Medulla oblongata (tissue), 1 donor: Measurements from ENCODE around the gene ERG28.
"Not testable (repeated sequence)": the region's sequence is repeated elsewhere in the genome, so short reads cannot be mapped to it uniquely, and the experiment has no call there.

Experiments
- DNase-seq: peaks from one replicate; pipeline ENCODE4 v3.0.0-alpha.2; 2015; ENCODE audit errors: extremely low spot score

Gene ERG28

DNA sequence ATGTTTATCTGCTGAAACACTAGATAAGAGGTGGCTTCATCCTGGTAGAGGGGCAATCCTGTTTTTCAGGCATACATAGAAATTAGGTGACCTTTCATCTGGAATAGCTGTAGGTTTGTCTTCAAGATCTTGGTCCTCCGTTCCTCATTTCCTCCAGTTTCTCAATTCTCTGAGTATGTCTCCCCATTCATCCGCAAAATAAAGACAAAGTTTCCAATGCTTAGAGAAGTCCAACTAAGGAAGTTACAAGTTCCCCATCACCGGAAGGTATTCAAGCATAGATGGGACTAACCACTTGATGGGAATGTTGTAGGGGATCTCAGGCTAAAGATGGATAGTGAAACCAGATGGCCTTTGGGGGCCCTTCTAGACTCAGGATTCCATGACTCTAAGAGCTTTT, 34.3 kb downstream of the ERG28 start:
- no peak for DNase-seq

DNA sequence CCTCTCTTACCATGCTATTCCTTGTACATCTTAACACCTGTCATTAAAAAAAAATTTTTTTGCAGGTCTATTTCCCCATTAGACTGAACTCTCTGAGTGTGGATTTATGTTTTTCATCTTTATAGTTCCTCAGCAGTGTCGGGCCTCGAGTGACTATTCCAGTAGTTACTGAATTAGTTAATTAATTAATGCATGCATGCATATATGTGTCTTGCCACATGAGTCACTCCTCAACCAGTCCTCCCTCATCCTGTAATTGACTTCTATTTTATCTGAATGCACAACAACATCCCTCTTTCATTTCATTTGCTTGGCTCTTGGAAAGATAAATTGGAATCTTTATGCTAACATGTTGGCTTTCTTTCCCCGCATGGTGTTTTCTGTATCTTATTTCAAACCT, 35.6 kb downstream of the ERG28 start:
- no peak for DNase-seq

DNA sequence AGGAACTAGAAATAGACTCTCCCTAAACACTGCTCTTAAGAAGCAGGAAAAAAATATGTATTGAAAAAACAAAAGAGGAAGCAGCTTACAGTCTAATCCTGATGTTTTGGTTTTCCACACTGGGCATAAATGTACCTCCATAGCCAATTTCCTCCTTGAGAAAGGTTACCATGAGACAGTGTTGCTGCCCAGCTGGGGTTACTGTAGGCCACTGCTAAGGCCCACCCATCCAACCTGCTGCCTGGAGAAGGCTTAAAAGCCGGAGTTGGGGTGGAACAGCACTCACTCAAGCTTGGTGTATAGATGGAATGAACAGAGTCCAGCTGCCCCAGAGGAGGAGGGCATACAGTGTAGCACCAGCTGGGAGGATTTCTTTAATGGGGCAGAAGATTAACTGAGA, 41.1 kb downstream of the ERG28 start:
- DNase-seq = no peak

DNA sequence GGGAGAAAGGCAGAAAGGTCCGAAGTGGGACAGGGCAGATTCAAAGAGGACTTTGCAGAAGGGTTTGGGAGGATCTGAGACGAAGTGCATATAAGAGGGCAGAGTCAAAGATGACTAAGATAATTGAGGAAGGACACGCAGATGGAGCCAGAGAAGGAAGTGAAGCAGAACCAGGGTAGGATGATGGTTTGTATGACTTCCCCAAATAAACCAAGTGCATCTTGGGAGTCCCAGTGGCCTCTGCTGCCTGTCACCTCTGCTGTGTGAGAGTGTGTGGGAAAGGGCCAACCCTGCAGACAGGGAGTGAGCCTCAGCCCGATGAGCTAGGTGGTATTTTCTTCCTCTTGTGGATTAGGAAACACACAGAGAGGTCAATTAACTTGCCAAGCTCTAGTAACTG, 45.5 kb downstream of the ERG28 start:
- DNase-seq = peak; percentile 69

DNA sequence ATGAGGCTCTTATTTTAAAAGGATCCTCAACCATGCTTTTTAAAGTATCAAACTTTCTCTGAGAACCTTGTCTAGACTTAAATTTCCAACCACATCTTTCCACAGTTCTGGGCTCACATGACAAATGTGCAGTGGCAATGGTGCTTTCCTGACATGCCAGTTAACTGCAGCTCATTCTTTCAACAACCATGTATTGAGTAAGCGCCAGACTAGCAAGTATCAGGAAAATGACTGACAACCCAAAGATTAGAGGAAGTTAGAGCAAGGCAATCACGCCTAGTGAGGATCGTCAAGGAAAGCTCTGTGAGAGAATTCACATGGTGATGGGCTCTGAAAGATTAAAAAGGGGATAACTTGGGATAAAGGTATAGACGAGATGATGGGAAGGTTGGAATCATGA, 46.5 kb downstream of the ERG28 start:
- DNase-seq = peak; percentile 20

DNA sequence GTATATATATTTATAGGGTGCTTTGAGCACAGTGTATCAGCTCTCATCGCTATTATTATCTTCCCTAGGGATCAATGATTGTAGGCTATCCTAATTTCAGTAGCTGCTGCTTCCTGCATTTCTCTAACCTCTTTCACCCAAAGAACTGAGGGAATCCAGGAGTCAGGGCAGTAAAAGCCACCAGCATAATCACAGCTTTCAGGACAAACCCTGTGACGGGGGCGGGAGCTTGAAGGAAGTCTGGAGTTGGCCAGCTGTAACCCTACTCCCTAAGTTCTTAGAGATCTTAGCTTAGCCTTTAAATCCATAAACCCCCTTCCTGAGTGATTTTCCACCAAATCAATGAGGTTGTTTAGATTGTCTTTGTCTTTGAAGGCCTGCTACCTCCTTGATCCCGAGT, 48.5 kb downstream of the ERG28 start:
- DNase-seq = no peak

DNA sequence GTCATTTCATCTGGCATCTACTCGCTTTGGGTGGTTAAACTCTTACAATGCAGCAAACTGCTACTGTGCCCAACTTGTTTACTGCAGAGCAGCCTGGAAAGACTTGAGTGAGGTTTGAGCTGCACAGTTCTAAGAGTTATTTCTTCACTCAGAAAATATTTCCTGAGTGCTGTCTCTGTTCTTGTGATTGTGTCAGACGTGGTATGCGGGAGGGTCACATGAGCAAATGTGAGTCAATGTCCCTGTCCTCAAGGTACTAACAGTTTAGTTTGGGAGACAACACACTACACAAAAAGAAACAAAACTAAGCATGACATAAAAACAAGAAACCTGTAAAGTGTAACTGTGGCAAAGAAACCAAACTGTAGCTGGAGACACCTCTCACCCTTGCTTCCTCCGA, 49.8 kb downstream of the ERG28 start:
- no peak for DNase-seq

DNA sequence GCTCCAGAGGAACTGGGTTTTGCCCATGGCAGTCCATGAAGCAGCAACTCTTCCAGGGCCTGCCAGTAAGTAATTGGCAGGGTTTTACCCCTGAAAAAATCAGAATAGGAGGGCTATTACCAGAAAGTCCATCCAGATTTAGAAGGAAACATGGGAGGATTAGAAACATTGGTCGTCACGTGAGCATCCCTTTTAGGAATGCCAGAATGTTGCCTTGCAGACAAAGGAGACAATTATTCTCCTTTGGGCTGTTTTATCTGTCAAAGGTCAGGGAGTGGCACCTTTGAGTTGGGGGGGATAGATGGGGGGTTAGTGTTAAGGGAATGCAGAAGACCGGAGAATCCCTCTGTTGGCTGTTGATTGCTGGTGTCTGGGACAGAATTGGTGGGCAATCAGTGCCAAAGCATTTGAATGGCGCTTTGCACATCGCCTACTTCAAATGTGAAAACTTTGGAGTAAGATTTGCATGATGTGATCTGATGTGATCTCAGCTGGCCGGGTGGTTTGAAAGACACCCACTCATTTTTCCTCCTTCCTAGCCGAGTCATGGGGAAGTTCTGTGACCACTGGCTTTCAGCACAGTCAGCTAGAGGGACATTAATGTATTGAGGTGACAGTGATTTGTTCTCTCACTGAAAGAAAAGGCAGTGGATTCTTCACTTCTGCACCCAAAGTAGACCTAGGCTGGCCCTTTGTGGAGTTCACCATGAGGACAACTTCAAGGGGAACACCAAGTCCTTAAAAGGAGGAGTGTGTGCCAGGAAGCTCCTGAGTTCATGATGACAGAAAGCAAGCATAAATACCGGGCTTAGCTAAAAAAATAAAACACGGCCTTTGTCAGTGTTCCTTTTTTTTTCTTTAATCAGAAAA, 50.8 kb downstream of the ERG28 start:
- peak; percentile 62 for DNase-seq

DNA sequence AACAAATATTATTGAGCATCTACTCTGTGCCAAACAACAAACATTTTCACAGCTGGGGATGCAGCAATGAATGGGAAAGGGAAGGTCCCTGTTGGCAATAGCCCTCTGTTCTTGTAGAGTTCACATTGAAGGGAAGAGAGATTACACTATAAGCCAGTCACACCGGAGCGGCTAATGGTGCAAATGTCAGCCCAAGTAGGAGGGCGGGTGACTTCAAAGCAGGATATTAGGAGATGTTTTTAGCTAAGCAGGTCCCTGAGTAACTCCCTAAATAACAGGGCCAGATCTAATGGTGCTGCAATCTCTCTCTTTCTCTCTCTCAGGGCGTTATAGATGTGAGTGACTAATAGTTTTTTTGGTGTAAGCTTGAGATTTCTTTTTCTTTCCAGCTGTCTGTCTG, 51.6 kb downstream of the ERG28 start:
- no peak for DNase-seq

DNA sequence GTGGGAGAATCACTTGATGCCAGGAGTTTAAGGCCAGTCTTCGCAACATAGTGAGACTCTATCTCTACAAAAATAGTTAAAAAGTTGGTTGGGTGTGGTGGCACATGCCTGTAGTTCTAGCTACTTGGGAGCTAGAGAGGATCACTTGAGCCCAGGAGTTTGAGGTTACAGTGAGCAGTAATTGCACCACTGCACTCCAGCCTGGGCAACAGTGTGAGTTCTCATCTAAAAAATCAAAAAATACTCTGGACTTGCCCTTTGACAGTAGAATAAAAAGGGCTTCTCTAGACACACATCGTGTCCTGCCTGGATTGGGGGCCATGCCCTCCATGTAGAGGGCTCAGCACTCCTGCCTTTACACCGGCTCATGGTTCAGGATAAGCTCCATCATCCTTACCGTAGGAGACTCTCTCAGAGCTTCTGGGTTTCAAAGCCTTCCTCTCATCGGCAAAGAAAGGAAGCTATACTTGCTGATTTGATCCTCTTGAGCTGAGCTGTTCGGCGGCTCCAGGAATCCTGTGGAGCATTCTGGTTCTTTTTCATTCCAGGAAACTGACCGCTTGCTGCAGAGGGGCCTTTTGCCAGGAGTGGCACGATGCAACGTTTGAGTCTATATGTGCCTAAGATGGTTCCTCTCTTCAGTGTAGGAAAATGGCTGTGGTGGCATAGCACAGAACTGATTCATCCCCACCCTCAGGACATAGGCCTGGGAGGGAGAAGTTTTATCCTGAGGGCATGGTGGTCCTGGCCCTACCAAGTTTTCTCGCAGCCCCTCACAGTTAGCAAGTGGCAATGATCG, 52.6 kb downstream of the ERG28 start:
- no peak for DNase-seq

DNA sequence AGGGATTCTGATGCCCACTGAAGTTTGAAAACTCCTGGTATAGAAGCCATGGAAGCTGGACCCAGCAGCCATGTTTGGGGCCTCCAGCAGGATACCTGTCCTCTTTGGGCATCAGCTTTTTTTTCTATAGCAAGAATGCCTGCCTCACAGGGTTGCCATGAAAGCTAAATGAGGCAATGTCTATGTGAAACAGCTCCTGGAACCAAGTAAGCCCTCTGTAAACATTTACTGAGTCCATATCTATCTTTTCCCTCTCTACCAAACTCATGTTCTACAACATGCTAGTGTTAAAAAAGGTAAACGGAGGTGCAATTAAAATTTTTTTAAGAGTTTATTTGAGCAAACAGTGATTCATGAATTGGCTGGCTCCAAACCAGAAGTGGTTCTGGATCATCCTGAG, 53.6 kb downstream of the ERG28 start:
- DNase-seq = no peak

DNA sequence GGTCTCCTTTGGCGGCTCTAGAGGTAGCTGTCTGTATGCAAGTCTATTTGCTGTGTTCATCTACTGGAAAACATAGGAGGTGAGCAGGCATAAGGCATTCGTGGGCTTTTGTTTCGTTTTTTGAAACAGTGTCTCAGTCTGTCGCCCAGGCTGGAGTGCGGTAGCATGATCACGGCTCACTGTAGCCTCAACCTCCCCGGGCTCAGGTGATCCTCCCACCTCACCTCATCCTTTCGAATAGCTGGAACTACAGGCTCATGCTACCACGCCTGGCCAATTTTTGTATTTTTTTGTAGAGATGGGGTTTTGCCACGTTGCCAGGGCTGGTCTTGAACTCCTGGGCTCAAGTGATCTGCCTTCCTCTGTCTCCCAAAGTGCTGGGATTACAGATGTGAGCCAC, 54.8 kb downstream of the ERG28 start:
- no peak for DNase-seq

DNA sequence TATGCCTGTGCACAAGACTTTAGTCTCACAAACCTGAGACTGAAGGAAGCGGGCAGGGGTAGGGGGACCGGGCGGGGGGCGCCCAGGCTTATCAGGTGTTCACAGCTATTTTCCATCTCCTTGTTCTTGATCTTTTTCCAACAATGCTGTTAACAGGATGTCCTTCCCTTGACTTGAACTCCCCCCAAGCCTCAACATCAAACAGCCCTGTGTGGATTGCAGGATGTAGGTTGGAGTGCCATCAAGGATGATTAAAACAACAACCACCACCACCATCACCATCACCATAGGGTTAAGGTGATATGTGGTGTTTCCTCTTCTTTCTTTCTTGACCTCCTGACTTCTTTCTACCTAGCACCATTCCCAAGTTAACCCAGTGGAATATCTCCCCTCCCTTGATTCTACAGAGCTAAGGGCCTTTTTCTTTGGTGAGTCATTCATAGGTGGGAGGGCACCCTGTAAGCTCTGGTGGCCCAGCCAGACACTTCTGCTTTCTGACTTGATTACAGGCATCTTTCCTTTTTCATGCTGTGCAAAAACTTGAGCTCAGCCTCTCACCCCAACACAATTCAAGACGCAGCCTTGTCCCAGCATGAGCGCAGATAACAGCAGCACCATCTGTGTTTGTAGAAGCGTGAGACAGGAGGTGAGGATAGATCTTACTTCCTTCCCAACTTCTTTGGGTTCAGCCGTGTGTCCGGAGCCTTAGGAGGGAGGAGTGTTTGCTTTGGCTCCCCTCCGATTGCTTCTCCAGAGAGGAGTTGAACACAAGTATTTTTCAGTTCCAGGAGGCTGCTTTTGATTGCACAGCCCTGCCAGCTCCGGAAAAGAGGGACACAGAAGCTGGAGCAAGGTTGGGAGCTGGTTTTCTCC, 55.5 kb downstream of the ERG28 start:
- DNase-seq = peak; percentile 21

DNA sequence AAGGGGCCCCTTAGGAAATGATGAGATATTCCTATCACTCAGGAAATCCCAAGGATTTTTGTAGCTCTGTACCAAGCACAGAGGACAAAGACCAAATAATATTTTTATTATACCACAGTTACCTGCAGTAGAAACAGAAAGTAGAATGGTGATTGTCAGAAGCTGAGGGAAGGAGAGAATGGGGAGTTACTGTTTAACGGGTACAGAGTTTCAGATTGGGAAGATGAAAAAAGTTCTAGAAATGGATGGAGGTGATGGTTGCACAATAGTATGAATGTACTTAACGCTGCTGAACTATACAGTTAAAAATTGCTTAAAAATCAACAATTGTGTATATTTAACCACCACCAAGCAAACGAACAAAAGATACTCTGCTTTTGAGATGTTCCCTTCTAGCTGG, 58.2 kb downstream of the ERG28 start:
- no peak for DNase-seq

DNA sequence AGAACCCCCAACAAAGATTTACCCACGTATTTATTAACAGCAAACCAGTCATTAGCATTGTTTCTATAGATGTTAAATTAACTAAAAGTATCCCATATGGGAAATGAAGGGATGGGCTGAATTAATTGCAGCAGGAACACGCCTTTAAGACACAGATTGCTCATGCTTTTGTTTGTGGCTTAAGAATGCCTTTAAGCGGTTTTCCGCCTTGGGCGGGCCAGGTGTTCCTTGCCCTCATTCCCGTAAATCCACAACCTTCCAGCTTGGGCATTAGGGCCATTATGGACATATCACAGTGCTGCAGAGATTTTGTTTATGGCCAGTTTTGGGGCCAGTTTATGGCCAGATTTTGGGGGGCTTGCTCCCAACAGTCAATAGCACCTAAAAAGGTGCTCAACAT, 59.6 kb downstream of the ERG28 start:
- not testable (repeated sequence) for DNase-seq

DNA sequence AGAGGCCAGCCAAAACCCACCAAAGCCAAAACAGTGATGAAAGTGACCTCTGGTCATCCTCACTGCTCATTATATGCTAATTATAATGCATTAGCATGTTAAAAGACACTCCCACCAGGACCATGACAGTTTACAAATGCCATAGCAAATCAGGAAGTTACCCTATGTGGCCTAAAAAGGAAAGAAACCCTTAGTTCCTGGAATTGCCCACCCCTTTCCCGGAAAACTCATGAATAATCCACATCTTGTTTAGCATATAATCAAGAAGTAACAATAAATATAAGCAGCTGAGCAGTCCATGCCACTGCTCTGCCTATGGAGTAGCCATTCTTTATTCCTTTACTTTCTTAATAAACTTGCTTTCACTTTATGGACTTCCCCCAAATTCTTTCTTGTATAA, 60.6 kb downstream of the ERG28 start:
- not testable (repeated sequence) for DNase-seq
